ENCODE data around the gene IQCN. TPM values are rescaled to one million over a fixed set of nuclear protein-coding genes. Genes with fewer than 3 reads are reported as not detected.

Gene IQCN
- total RNA-seq, 4 donors from 2014 or later = 0.20 to 0.61 (median 0.39) TPM

DNA sequence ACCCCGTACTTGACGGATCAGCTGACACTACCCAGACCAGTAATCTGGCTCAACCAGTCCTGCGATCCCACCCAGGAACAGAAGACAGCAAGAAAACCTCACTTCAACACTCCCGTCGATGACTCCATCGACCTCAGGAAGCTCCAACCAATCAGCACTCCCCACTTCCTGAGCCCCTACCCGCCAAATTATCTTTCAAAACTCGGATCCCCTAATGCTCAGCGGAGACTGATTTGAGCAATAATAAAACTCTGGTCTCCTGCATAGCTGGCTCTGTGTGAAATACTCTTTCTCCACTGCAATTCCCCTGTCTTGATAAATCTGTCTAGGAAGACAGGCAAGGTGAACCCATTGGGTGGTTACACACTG is 47.5 kb upstream of the IQCN start:
- no peak for DNase-seq
- Histone ChIP-seq H3K27ac (peak overlapping the region; percentile 91 to 97 (median 95)), H3K4me1 (peaks cover 40 to 45% of the 10 kb centered on the region in 2 donors), H3K9me3 (no peaks in the 10 kb centered on the region), H3K4me3 (peak overlapping the region; percentile 81 to 88 (median 82)), H3K27me3 (no peaks in the 10 kb centered on the region), H3K36me3 (no peaks in the 10 kb centered on the region)
- intact Hi-C loops (cut with DNase I; ENCODE audit: low total_unique reads) (loop anchor here (2.0 to 5.0 kb wide), 2 partner anchors 17 to 114 kb away; no protein-coding TSS in a partner anchor), in situ Hi-C loops (cut with MboI; ENCODE audit: low sequenced_read_pairs in 4 of 4) (loop anchor here in 2 of 4 donors (5.0 to 10.0 kb wide), 2 partner anchors 44 to 127 kb away; partner anchors contain the start of gene MPV17L2 (in 1 of the 2))
- no peak for ATAC-seq
- TF ChIP-seq POLR2A (IDR thresholded peaks at IDR 0.05) = no peak
- TF ChIP-seq, protein P1, sequence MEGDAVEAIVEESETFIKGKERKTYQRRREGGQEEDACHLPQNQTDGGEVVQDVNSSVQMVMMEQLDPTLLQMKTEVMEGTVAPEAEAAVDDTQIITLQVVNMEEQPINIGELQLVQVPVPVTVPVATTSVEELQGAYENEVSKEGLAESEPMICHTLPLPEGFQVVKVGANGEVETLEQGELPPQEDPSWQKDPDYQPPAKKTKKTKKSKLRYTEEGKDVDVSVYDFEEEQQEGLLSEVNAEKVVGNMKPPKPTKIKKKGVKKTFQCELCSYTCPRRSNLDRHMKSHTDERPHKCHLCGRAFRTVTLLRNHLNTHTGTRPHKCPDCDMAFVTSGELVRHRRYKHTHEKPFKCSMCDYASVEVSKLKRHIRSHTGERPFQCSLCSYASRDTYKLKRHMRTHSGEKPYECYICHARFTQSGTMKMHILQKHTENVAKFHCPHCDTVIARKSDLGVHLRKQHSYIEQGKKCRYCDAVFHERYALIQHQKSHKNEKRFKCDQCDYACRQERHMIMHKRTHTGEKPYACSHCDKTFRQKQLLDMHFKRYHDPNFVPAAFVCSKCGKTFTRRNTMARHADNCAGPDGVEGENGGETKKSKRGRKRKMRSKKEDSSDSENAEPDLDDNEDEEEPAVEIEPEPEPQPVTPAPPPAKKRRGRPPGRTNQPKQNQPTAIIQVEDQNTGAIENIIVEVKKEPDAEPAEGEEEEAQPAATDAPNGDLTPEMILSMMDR (IDR thresholded peaks at IDR 0.05 in 4 of 5, conservative IDR thresholded peaks at IDR 0.05 in 1 of 5) = no peak

DNA sequence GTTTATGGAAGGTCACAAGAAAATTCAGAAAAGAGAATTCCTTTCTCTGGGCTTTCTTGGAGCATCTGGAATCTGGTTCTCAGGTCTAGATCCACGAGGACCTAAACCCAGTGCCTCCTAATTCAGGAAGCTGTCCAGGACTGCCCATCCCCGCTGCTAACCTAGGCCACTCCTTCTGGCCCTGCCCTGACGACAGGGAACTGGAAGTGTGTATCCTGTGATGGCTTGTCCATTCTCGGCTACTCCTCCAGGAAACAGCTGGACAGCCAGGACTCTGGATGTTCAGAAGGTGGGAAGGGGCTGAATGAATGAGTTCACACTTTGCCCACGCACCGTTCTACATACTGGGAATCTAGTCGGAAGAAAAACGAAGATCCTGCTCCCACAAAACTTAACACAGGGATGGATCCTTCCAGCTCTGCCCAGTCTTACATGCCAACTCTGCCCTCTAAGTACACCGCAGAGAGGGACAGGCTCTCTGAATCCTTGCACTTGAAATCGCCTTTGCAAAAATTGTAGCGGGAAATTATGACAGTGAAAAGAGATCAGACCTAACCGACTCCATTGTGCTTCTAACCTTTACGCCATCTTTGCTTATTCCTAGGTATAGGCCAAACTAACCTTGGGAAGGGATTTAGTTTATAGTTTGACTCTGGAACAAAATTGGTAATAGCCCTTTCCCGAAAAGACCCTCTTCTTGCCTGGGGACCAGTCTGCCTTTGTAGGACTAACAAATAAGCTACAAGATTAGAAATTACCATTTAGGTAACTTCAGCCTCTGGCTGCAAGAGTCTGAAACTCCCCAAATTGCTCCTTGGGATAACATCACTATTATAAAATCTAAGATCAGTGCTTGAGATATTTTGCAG is 46.8 kb upstream of the IQCN start:
- ATAC-seq (no peak), DNase-seq (no peak)
- peak overlapping the region; percentile 45 to 97 (median 95) for H3K27ac ChIP-seq
- H3K27me3 ChIP-seq = no peaks in the 10 kb centered on the region
- in situ Hi-C loops (cut with MboI; ENCODE audit: low sequenced_read_pairs in 4 of 4) (loop anchor here in 2 of 4 donors (5.0 to 10.0 kb wide), 2 partner anchors 44 to 126 kb away; partner anchors contain the start of gene MPV17L2 (in 1 of the 2)), intact Hi-C loops (cut with DNase I; ENCODE audit: low total_unique reads) (loop anchor here (5.0 kb wide), 1 partner anchor 114 kb away; no protein-coding TSS in a partner anchor)
- H3K4me1 ChIP-seq = peaks cover 40 to 45% of the 10 kb centered on the region in 2 donors
- no peak for TF ChIP-seq POLR2A (IDR thresholded peaks at IDR 0.05)
- TF ChIP-seq, protein P1 (IDR thresholded peaks at IDR 0.05 in 4 of 5, conservative IDR thresholded peaks at IDR 0.05 in 1 of 5) = no peak
- no peak overlapping the region for H3K4me3 ChIP-seq
- no peaks in the 10 kb centered on the region for H3K36me3 ChIP-seq
- no peaks in the 10 kb centered on the region for H3K9me3 ChIP-seq

DNA sequence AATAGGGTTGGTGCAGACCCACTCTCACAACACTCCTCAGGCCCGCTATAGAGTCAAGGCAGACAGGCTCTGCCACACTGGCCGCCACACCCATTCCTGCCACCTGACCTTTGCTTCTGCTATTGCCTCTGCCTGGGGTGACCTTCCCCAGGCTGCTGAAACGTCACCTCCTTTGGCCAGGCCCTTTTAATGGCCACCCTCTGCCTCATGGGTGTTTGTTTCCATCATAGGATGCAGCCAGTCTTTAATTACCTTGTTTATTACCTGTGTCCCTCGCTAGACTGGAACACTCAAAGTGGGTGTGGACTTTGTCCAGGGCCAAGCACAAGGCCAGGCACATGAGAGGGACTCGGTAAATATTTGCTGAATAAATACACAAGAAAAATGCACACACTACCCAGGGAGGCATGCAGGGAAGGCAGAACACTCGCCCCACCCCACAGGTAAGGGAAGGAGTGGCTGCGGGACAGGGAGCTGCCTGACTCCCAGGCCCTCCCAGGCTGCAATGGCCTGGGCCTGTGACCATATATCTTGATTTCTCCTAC is 45.4 kb upstream of the IQCN start:
- DNase-seq (no peak), ATAC-seq (no peak)
- H3K9me3 ChIP-seq = no peaks in the 10 kb centered on the region
- TF ChIP-seq, protein P1 (IDR thresholded peaks at IDR 0.05 in 4 of 5, conservative IDR thresholded peaks at IDR 0.05 in 1 of 5) = no peak
- TF ChIP-seq POLR2A (IDR thresholded peaks at IDR 0.05) = no peak
- H3K27ac ChIP-seq = peak overlapping the region in 3 of 4 donors; percentile 39 to 95 (median 72)
- no peaks in the 10 kb centered on the region for H3K27me3 ChIP-seq
- in situ Hi-C loops (cut with MboI; ENCODE audit: low sequenced_read_pairs in 4 of 4) = loop anchor here in 2 of 4 donors (5.0 to 10.0 kb wide), 2 partner anchors 42 to 125 kb away; partner anchors contain the start of gene MPV17L2 (in 1 of the 2)
- peaks cover 0 to under 1% of the 10 kb centered on the region in 2 donors for H3K36me3 ChIP-seq
- no peak overlapping the region for H3K4me3 ChIP-seq
- H3K4me1 ChIP-seq = peaks cover 40 to 45% of the 10 kb centered on the region in 2 donors
- intact Hi-C loops (cut with DNase I; ENCODE audit: low total_unique reads) = loop anchor here (5.0 kb wide), 1 partner anchor 112 kb away; no protein-coding TSS in a partner anchor

DNA sequence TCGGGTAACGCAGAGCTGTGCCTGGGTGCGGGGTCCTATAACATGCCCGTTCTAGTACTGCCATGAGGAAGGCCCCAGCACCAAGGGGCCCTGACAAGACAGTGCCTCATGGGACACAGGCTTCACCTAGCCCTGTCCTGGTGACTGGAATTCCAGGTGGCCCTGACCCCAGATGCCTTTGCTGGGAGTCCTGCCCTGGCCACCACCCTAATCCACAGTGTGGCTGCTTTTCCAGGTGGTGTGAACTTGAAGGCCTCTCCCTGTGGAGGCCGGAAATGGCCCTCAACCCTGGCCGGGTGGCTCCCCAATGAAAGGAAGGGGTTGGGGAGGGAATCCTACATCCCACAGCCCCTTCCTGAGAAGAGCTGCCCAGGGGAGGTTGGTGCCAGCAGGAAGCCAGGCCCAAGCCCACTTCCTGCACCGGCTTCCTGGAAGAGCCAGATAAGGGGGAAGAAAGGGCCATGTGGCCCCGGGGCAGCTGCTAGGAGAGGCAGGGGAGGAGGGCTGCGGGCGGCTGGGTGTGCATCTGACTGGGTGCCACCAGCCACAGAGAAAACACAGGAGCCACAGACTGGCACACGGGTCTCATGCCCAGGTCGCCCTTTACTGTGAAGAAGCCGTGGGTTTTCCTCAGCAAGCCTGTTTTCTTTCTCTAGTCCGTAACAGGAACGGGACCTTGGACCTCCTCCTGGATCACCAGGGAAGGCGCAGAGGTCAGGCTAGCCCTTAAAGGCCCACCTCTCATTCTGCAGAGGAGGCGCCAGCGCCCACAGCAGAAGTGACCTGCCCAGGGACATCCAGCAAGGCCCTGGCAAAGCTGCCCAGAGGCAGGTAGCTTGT is 43.9 kb upstream of the IQCN start:
- Histone ChIP-seq H3K4me3 (no peak overlapping the region), H3K27ac (peak overlapping the region; percentile 40 to 95 (median 69)), H3K36me3 (peaks cover 0 to 14% of the 10 kb centered on the region in 2 donors), H3K27me3 (no peaks in the 10 kb centered on the region), H3K9me3 (no peaks in the 10 kb centered on the region), H3K4me1 (peaks cover 27 to 33% of the 10 kb centered on the region in 2 donors)
- TF ChIP-seq, protein P1 (IDR thresholded peaks at IDR 0.05 in 4 of 5, conservative IDR thresholded peaks at IDR 0.05 in 1 of 5) = no peak
- in situ Hi-C loops (cut with MboI; ENCODE audit: low sequenced_read_pairs in 4 of 4) (no loop called here), intact Hi-C loops (cut with DNase I; ENCODE audit: low total_unique reads) (no loop called here)
- DNase-seq (no peak), ATAC-seq (no peak)

All from gastrocnemius medialis (tissue), 4 donors.